ENCODE results near the gene ZNF532.

DNA sequence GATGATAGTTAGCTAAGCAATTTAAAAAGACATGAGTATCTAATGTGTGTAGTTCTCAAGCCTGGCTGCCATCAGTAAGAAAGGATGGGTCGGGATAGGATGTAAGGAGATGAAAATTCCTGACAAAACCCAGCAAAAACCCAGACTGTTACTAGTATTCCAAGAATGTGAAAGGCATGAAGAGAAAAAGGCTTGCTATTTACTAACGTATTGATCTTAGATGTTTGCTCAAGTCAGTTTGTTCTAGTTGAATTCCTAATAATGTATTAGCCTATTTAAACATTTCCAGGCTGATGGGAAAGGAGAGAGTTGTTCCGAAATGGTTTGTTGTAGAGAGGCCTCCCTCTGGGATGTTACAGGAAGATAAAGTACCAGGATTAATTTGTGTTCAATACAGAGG is 88.2 kb downstream of the ZNF532 start:
- TF ChIP-seq EZH2 (IDR thresholded peaks at IDR 0.05) (no peak), POLR2AphosphoS5 (IDR thresholded peaks at IDR 0.05; ENCODE audit: borderline replicate concordance, low read depth, low read length) (no peak)

All from SK-N-MC (cell line).